ENCODE results near the gene PAK1IP1.
"Not testable (repeated sequence)": the region's sequence is repeated elsewhere in the genome, so short reads cannot be mapped to it uniquely, and the experiment has no call there.

PAK1IP1 gene, protein sequence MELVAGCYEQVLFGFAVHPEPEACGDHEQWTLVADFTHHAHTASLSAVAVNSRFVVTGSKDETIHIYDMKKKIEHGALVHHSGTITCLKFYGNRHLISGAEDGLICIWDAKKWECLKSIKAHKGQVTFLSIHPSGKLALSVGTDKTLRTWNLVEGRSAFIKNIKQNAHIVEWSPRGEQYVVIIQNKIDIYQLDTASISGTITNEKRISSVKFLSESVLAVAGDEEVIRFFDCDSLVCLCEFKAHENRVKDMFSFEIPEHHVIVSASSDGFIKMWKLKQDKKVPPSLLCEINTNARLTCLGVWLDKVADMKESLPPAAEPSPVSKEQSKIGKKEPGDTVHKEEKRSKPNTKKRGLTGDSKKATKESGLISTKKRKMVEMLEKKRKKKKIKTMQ

DNA sequence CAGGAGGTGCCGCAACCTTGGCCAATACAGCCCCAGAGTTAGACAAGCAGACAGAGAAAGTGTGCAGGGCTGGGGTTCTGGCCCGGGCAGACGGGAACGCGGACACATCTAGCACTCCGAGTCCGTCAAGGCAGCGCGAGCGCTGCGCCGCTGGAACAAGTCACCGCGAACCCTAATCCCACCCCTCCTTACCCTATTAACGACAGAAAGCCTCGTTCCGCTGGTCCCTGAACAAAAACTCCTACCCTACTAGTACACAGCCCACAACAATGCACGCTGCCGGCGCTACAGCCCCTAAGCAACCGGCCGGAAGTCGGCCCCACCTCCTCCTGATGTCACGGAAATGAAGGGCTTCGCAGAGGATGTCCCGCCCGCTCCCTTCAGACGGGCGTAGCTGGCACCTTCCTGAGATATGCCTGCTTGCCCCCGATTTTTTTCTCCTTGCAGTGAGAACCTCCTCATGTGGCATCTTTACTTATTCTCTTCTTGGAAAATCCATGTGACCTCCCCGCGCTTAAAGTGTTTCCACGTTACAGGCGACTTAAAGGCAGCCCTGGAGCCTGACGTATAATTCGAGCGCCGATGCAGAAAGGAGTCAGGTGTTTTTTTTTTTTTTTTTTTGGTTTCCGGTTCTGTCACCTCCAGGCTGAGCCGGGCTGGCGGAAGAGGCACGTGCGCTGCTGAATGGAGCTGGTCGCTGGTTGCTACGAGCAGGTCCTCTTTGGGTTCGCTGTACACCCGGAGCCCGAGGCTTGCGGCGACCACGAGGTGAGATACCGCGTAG, at the start of gene PAK1IP1, which contains the start of gene C6orf52:
Gene PAK1IP1, plus strand, starts transcription at position 671 of the 784 bp plus-strand sequence. Its CDS starts 14 bp downstream, at position 685.
Gene C6orf52, minus strand, starts transcription at position 315 of the 784 bp plus-strand sequence. CDS start 7,066 bp downstream, outside the sequence.
- DNase-seq = peak; percentile 92

DNA sequence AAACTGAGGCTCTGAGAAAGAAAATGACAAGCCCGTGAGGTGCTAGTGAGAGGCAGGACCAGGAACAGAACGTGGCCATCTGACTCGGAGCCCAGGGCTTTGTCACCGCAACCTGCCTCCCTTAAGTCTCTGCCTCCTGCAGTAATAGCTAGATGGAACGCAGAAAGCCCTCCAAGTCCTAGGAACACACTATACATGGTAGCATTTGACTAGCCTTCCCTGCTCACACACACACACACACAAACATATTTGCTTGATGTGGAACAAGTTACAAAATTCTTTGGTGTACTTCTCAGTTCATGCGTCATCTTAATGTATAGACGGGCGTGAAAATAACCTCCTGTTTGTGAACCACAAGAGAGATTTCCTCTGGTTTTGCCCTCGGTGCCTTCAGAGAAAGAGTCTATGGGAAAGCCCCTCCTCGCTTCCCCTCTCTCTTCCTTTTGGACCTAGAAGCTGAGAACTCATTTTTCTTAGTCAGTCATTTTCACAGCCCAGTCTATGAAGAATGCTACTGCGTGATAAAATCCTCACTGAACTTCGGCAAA, 39.2 kb upstream of the PAK1IP1 start:
- DNase-seq = no peak

GRCh38 chr6:10658910-10659698, 35.7 kb upstream of the PAK1IP1 start:
- no peak for DNase-seq

DNA sequence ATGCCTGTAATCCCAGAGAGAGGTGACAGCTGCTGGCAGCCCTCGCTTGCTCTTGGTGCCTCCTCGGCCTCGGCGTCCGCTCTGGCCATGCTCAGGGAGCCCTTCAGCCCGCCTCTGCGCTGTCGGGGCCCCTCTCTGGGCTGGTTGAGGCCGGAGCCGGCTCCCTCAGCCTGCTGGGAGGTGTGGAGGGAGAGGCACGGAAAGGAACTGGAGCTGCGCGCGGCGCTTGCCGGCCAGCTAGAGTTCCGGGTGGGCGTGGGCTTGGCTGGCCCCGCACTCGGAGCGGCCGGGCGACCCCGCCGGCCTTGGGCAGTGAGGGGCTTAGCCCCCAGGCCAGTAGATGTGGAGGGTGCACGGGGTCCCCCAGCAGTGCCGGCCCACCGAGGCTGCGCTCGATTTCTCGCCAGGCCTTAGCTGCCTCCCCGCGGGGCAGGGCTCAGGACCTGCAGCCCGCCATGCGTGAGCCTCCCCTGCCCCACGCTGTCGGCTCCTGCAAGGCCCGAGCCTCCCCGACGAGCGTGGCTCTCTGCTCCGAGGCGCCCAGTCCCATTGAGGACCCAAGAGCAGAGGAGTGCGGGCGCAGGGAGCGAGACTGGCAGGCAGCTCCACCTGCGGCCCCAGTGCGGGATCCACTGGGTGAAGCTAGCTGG, 34.9 kb upstream of the PAK1IP1 start:
- no peak for DNase-seq

DNA sequence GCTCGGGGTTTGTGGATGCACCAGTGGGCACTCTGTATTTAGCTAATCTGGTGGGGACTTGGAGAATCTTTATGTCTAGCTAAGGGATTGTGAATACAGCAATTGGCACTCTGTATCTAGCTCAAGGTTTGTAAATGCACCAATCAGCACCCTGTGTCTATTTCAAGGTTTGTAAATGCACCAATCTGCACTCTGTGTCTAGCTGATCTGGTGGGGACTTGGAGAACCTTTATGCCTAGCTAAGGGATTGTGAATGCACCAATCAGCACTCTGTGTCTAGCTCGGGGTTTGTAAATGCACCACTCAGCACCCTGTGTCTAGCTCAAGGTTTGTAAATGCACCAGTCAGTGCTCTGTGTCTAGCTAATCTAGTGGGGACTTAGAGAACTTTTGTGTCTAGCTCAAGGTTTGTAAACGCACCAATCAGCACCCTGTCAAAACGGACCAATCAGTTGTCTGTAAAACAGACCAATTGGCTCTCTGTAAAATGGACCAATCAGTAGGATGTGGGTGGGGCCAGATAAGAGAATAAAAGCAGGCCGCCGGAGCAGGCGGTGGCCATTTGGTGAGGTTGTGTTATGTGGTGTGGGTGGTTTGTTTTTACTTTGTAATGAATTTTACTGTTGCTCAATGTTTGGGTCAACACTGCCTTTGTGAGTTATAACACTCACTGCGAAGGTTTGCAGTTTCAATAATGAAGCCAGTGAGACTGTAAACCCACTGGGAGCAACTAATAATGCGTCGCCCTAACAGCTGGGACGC, 34.2 kb upstream of the PAK1IP1 start:
- DNase-seq = not testable (repeated sequence)

DNA sequence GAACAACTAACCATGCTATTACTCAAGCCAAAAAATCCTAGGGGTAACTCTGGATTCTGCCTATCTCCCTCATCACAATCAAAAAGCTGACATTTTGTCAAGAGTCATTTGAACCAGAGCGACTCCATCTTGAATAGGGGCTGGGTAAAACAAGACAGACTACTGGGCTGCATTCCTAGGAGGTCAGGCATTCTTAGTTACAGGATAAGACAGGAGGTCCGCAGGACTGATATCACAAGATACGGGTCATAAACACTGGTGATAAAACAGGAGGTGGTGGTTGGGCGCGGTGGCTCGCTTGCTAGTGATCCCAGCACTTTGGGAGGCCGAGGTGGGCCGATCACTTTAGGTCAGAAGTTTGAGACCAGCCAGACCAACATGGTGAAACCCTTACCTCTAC, 32.6 kb upstream of the PAK1IP1 start:
- DNase-seq = no peak

- DNase-seq = no peak
Measured at GRCh38 chr6:10662742-10663141, 32.0 kb upstream of the PAK1IP1 start.

DNA sequence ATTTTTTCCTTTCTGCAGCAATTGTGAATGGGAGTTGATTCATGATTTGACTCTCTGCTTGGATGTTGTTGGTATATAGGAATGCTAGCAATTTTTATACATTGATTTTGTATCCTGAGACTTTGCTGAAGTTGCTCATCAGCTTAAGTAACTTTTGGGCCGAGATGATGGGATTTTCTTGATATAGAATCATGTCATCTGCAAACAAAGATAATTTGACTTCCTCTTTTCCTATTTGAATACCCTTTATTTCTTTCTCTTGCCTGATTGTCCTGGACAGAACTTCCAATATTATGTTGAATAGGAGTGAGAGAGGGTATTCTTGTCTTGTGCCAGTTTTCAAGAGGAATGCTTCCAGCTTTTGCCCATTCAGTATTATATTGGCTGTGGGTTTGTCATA, 29.2 kb upstream of the PAK1IP1 start:
- not testable (repeated sequence) for DNase-seq

DNA sequence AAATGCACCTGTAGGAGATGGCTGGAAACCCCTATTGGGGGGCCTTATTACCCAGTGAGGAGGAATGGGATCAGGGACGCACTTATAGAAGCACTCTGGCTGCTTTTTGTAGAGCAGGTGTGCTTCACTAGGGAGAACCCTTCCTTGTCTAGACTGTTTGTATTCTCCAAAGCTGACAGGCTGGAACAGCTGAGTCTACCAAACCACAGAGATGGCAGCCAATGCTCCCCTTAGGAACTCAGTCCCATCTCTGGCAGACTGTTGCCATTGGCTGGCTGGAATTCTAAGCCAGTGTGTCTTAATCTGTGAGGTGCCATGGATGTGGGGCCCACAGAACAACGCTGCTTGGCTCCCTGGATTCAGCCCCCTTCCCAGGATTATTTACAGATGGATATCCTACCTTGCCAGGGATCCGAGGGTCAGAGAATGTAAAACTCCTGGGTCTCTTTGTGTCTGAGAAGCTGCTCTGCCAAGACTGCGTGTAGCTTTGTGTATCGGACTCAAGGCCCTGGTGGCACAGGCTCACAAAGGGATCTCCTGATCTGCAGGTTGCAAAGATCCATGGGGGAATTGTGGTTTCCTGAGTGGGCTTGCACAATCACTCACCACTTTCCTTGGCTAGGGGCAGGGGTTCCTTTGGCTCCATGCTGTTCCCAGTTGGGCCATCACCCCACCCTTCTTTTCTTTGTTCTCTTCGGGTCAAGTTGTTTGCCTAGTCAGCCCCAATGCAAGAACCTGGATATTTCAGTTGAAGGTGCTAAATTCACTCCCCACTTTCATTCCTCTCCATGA, 26.4 kb upstream of the PAK1IP1 start:
- no peak for DNase-seq

GRCh38 chr6:10676403-10676802, 18.4 kb upstream of the PAK1IP1 start:
- DNase-seq = no peak

DNA sequence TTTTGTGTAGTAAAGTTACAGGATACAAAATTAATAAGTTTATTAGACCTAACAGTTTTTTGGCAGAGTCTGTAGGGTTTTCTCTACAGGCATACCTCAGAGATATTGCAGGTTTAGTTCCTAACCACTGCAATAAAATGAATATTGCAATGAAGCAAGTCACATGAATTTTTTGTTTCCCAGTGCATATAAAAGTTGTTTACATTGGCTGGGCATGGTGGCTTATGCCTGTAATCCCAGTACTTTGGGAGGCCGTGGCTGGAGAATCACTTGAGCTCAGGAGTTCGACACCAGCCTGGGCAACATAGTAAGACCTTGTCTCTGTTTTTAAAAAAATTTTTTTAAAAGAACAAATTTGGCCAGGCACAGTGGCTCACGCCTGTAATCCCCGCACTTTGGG, 16.3 kb upstream of the PAK1IP1 start:
- DNase-seq = no peak

DNA sequence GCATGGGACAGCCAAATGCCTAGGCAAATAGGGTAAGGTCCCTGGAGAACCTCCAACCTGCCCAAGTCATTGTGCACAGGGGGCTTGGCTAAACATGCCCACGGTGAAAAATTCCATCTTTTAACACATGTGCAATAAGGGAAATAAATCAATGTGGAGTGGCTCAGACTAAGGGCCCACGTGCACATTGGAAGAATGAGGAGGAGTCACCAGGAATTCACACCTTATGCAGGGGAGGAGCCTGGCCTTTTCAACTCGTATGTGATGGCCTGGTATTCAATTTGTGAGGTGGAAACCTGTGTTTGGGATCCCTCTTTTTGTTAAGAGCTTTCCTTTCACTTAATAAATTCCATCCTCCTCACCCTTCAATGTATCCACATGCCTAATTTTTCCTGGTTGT, 13.0 kb upstream of the PAK1IP1 start:
- DNase-seq = no peak

DNA sequence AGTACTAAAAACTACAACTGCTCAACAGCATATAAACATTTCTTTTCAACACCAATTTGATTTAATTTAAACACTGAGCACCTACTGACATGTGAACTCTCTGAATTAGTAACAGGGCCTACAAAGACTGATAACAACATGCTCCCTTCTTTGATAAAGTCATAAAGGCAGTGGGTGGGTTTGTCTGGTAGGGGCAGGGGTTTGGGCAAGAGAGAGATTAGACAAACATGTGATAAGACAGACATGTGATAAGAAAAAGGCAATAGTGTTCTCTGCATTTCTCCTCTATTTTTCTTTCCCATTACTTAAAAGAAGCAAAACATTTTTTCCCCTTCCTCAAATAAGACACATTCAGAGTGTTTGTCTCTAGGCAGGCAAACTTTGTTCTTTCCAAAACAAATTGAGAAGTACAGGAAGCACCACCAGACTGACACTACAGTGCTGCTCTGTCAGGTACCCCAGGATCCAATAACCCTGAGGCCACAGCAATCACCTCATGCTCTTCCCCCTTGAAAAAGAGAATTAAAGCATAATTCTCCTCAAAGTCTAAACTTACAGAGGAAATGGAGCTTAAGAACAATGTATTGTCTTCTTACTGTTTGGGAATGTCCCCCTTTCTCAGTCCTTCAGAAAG, 12.3 kb upstream of the PAK1IP1 start:
- no peak for DNase-seq

DNA sequence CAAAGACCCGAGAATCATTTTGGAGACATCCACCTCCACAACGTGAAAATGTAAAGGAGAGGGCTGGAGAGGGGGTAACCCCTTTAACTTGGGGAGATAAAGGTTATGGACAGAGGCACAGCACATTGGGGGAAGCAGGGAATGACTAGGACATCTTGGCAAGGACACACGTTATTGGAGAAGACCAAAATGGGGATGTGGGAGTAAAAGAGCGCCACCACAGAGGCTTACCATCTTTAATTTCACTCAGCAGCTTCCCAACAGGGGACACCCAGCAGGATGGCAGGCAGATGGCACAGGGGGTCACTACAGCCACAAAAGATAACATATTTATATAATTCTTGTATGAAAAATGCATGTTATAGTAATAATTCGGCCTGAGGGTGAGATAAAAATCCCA, 10.2 kb upstream of the PAK1IP1 start:
- no peak for DNase-seq

DNA sequence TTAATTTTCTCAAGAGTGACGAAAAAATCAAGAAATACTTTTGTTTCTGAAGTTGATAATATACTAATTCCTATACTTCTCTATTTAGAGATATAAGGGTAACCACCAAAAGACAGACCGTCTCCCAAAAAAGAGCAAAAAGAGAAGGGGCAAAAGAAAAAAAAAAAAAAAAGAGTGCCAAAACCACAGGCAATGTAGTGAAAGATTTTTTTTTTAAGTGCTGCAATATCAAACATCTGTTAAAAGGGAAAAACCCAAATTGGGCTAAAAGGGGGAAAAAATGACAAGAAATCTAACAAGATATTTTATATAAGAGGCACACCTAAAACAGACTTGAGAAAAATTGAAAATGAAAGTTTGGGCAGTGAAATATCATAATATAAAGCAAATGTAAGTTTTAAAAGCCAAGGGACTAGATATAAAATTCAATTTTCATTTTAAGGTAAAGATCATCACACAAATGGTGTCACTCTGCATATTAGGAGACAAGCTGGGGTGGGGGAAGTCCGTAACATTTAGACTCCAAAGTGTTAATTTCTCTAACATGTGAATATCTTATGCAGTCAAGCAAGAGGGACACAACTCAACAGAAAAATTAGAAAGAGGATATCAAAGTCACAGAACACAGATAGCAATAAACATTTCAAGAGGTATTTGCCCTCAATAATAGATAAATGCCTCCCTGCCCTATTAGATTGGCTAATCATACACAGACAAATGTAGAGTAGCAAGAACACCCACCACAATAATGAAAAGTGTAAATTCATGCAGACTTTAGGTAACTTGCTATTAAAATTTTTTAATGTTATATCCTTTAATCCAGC, 9.5 kb upstream of the PAK1IP1 start:
- no peak for DNase-seq

GRCh38 chr6:10686901-10687300, 7.9 kb upstream of the PAK1IP1 start:
- no peak for DNase-seq

DNA sequence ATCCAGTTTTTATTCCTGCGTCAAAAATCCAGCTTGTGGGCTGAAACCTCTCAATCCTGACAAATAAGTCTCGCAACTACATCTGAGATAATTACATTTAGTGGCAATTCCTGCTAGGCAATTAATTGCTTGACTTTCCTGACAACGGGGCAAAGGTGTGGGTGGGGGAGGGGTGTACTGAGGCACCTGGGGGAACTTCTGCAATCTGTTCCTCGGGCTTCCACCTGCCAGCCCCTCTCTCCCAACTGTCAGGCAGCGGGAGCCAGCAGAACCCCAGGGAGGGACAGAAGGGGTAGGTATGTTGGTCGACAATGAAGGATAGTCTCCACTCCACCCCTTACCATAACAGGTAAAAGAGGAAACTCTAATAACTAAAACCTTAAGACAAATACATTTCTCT, 7.2 kb upstream of the PAK1IP1 start:
- no peak for DNase-seq

GRCh38 chr6:10690651-10691445, 3.9 kb upstream of the PAK1IP1 start:
- DNase-seq = peak; percentile 19

Data from NCI-H1436 (cell line).